ENCODE measurements around the gene C3orf85.

The C3orf85 gene

GRCh38 chr3:109195815-109196214 is 59.3 kb downstream of the C3orf85 start:
- H3K27ac ChIP-seq (ENCODE audit: low read depth, low read length), result no peak overlapping the region
- no peaks in the 10 kb centered on the region for H3K27me3 ChIP-seq (ENCODE audit: control insufficient read depth, low read length)
- TF ChIP-seq CTCF (IDR thresholded peaks at IDR 0.05; ENCODE audit: low read depth, low read length, poor library complexity, severe bottlenecking) (no peak), EZH2phosphoT487 (IDR thresholded peaks at IDR 0.05; ENCODE audit: borderline replicate concordance, low read length) (no peak)
- H3K4me2 ChIP-seq (ENCODE audit: low read length), result no peak overlapping the region
- H3K79me2 ChIP-seq (ENCODE audit: control insufficient read depth, low read length), result no peaks in the 10 kb centered on the region
- H3K4me3 ChIP-seq (ENCODE audit: low read length), result no peak overlapping the region
- H3K9me3 ChIP-seq (ENCODE audit: control insufficient read depth, insufficient read depth, low read length), result no peaks in the 10 kb centered on the region
- no peaks in the 10 kb centered on the region for H3F3A ChIP-seq (ENCODE audit: control insufficient read depth, insufficient read depth)
- H3K9me2 ChIP-seq (replicated peaks; ENCODE audit: control insufficient read depth, low read length), result no peaks in the 10 kb centered on the region
- H4K20me1 ChIP-seq (ENCODE audit: control insufficient read depth, insufficient read depth, low read depth, low read length), result no peaks in the 10 kb centered on the region
- H3K36me3 ChIP-seq (ENCODE audit: control insufficient read depth, low read length), result no peaks in the 10 kb centered on the region
- no peaks in the 10 kb centered on the region for H3K4me1 ChIP-seq (ENCODE audit: control insufficient read depth, low read length)
